GM23248 (cell line): ENCODE data around the gene CELA3B.
"Not testable (repeated sequence)": the region's sequence is repeated elsewhere in the genome, so short reads cannot be mapped to it uniquely, and the experiment has no call there.

Source experiments
- EZH2 ChIP-seq: fragments of 200-600 bp; sonication (generic); IDR thresholded peaks from 2 replicates; pipeline ENCODE4 v1.6.1; 2018; ENCODE audit warnings: antibody characterized with exemption, mild to moderate bottlenecking; ENCODE audit not compliant: insufficient read depth, poor library complexity, severe bottlenecking
- EZH2phosphoT487 ChIP-seq: fragments of 200-600 bp; sonication (generic); IDR thresholded peaks from 2 replicates; pipeline ENCODE4 v1.6.1; 2018; ENCODE audit warnings: antibody characterized with exemption, moderate library complexity, mild to moderate bottlenecking, low read depth; ENCODE audit not compliant: insufficient read depth

DNA sequence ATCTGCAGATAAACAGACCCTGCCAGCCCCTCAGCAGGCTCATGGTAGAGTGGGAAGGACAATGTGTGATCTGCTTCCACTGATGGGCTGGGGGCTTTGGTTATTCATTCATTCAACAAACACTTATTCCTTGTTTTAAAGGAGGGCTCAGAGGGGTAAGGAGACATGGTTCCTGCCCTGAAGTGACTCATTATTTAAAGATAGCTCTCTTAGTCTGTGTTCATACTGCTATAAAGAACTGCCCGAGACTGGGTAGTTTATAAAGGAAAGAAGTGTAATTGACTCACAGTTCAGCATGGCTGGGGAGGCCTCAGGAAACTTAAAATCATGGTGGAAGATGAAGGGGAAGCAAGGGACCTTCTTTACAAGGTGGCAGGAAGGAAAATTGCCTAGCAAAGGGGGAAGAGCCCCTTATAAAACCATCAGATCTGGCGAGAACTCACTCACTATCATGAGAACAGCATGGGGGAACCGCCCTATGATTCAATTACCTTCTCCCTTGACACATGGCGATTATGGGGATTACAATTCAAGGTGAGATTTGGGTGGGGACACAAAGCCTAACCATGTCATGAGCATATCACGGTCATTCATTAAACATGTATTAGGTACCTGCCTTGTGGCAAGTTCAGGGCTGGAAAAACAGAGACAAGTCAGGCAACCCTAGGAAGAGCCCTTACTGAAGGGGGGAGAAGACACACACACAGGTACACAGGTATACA, 13.0 kb downstream of the CELA3B start:
- not testable (repeated sequence) for TF ChIP-seq EZH2, EZH2phosphoT487
